Tibial artery (tissue), 4 donors: Measurements from ENCODE around the gene OSTF1.

ENCODE experiments used
- DNase-seq, 2 donors: peaks; one replicate each; pipeline ENCODE4 v3.0.0-alpha.2; 2019
- H3K27ac ChIP-seq, 2 donors: fragments of 200-600 bp; sonication (generic) in 1 of 2; 1 replicate in 1 of 2; 2 replicates in 1 of 2; pipeline ENCODE4 v1.5.1; 2018 to 2019; ENCODE audit warnings: mild to moderate bottlenecking in 1 of 2
- H3K27me3 ChIP-seq, 2 donors: fragments of 200-600 bp; sonication (generic) in 1 of 2; one replicate each; pipeline versions ENCODE4 v1.5.1 to v1.6.0; 2016 to 2019
- H3K36me3 ChIP-seq, 3 donors: fragments of 200-600 bp; sonication (generic) in 2 of 3; one replicate each; pipeline ENCODE4 v1.5.1; 2016 to 2019; ENCODE audit warnings: mild to moderate bottlenecking in 2 of 3
- H3K4me1 ChIP-seq, 4 donors: fragments of 200-600 bp; sonication (generic) in 2 of 4; 1 replicate in 3 of 4; 2 replicates in 1 of 4; pipeline ENCODE4 v1.5.1; 2016 to 2019
- H3K4me3 ChIP-seq, 2 donors: fragments of 200-600 bp; sonication (generic) in 1 of 2; 1 replicate in 1 of 2; 2 replicates in 1 of 2; pipeline ENCODE4 v1.5.1; 2018 to 2019; ENCODE audit warnings: mild to moderate bottlenecking in 2 of 2
- H3K9me3 ChIP-seq, 3 donors: fragments of 200-600 bp; sonication (generic) in 1 of 3; one replicate each; pipeline ENCODE4 v1.5.1; 2016 to 2019
- CTCF ChIP-seq, 2 experiments: fragments of 200-600 bp in 1 of 2; fragments of 450-650 bp in 1 of 2; IDR thresholded peaks; one replicate each; pipeline ENCODE4 v1.5.1; 2017 to 2019; ENCODE audit warnings: antibody characterized with exemption in 2 of 2, mild to moderate bottlenecking in 1 of 2, moderate library complexity in 1 of 2
- intact Hi-C: fragments of 100-400 bp; cut with DNase I; formaldehyde crosslinking; loops from one replicate; pipeline ENCODE4 v1.15.0; 2023; ENCODE audit warnings: low total_unique reads

Gene OSTF1

GRCh38 chr9:75104607-75105006, 16.3 kb downstream of the OSTF1 start:
- peaks cover 0 to 10% (median 4%) of the 10 kb centered on the region in 4 donors for H3K4me1 ChIP-seq
- no peaks in the 10 kb centered on the region for H3K36me3 ChIP-seq
- H3K9me3 ChIP-seq, result no peaks in the 10 kb centered on the region
- H3K27ac ChIP-seq, result no peak overlapping the region
- DNase-seq, result no peak
- no peak overlapping the region for H3K4me3 ChIP-seq
- H3K27me3 ChIP-seq, result no peaks in the 10 kb centered on the region
- TF ChIP-seq CTCF (IDR thresholded peaks at IDR 0.05), result no peak
- intact Hi-C loops, result no loop called here

GRCh38 chr9:75105019-75105540, 16.8 kb downstream of the OSTF1 start:
- no peak for TF ChIP-seq CTCF (IDR thresholded peaks at IDR 0.05)
- Histone ChIP-seq H3K27ac (no peak overlapping the region), H3K4me1 (peaks cover 0 to 10% (median 3%) of the 10 kb centered on the region in 4 donors), H3K9me3 (no peaks in the 10 kb centered on the region), H3K36me3 (no peaks in the 10 kb centered on the region), H3K27me3 (no peaks in the 10 kb centered on the region), H3K4me3 (no peak overlapping the region)
- no peak for DNase-seq
- intact Hi-C loops, result no loop called here

GRCh38 chr9:75105841-75106240, 17.5 kb downstream of the OSTF1 start:
- TF ChIP-seq CTCF (IDR thresholded peaks at IDR 0.05), result no peak
- no peak for DNase-seq
- intact Hi-C loops, result no loop called here
- Histone ChIP-seq H3K4me3 (no peak overlapping the region), H3K4me1 (peaks cover 0 to 10% (median 2%) of the 10 kb centered on the region in 4 donors), H3K27ac (no peak overlapping the region), H3K36me3 (no peaks in the 10 kb centered on the region), H3K9me3 (no peaks in the 10 kb centered on the region), H3K27me3 (no peaks in the 10 kb centered on the region)

GRCh38 chr9:75106857-75107256, 18.5 kb downstream of the OSTF1 start:
- Histone ChIP-seq H3K27ac (no peak overlapping the region), H3K4me3 (no peak overlapping the region), H3K4me1 (peaks cover 0 to 10% (median 2%) of the 10 kb centered on the region in 4 donors), H3K9me3 (no peaks in the 10 kb centered on the region), H3K36me3 (no peaks in the 10 kb centered on the region), H3K27me3 (no peaks in the 10 kb centered on the region)
- no peak for TF ChIP-seq CTCF (IDR thresholded peaks at IDR 0.05)
- intact Hi-C loops, result no loop called here
- no peak for DNase-seq

GRCh38 chr9:75108571-75108970, 20.3 kb downstream of the OSTF1 start:
- intact Hi-C loops, result no loop called here
- H3K27ac ChIP-seq, result no peak overlapping the region
- no peak for DNase-seq

More at GRCh38 chr9:75108571-75108970, 20.3 kb downstream of the OSTF1 start:
- Histone ChIP-seq H3K27me3 (no peaks in the 10 kb centered on the region), H3K4me1 (peaks cover 0 to 10% (median 2%) of the 10 kb centered on the region in 4 donors), H3K9me3 (no peaks in the 10 kb centered on the region), H3K4me3 (no peak overlapping the region), H3K36me3 (no peaks in the 10 kb centered on the region)
- TF ChIP-seq CTCF (IDR thresholded peaks at IDR 0.05), result no peak
